GM23338 (cell line): Measurements from ENCODE around the gene PRMT3. TPM values are rescaled to one million over a fixed set of nuclear protein-coding genes. Genes with fewer than 3 reads are reported as not detected.
A peak's percentile ranks its signal among the peaks of the same experiment; 100 is the strongest.

ENCODE experiments used
- ATAC-seq: fragments of 200-7000 bp; cut with Tn5 transposase; 3 replicates; pipeline ENCODE4 v1.9.1; 2020
- DNase-seq: peaks from one replicate; pipeline ENCODE4 v3.0.0-alpha.2; 2015; ENCODE audit warnings: low spot score
- H2AFZ ChIP-seq: fragments of 200-600 bp; sonication (generic); 2 replicates; pipeline ENCODE4 v1.8.0; 2016; ENCODE audit warnings: antibody characterized with exemption, mild to moderate bottlenecking, moderate library complexity
- H3F3A ChIP-seq: fragments of 200-600 bp; sonication (generic); replicated peaks from 2 replicates; pipeline ENCODE4 v1.8.0; 2017; ENCODE audit warnings: antibody characterized with exemption, mixed run types, low read depth
- H3K27ac ChIP-seq: fragments of 200-600 bp; sonication (generic); 2 replicates; pipeline ENCODE4 v1.6.1; 2016; ENCODE audit warnings: low read depth
- H3K27me3 ChIP-seq: fragments of 200-600 bp; sonication (generic); 2 replicates; pipeline ENCODE4 v1.8.0; 2016; ENCODE audit warnings: mild to moderate bottlenecking, mixed run types, moderate library complexity; ENCODE audit not compliant: insufficient read depth
- H3K36me3 ChIP-seq: fragments of 200-600 bp; sonication (generic); 2 replicates; pipeline ENCODE4 v1.8.0; 2016; ENCODE audit warnings: mild to moderate bottlenecking; ENCODE audit not compliant: insufficient read depth
- H3K4me1 ChIP-seq: fragments of 200-600 bp; sonication (generic); 2 replicates; pipeline ENCODE4 v1.8.0; 2016; ENCODE audit warnings: mild to moderate bottlenecking, moderate library complexity; ENCODE audit not compliant: insufficient read depth
- H3K4me2 ChIP-seq: fragments of 200-600 bp; sonication (generic); 2 replicates; pipeline ENCODE4 v1.7.1; 2017; ENCODE audit warnings: mixed run types
- H3K4me3 ChIP-seq: fragments of 200-600 bp; sonication (generic); 2 replicates; pipeline ENCODE4 v1.6.1; 2016; ENCODE audit warnings: mixed run types
- H3K79me2 ChIP-seq: fragments of 200-600 bp; sonication (generic); replicated peaks from 2 replicates; pipeline ENCODE4 v1.8.0; 2017; ENCODE audit warnings: mild to moderate bottlenecking; ENCODE audit not compliant: insufficient read depth
- H3K9me2 ChIP-seq: fragments of 200-600 bp; sonication (generic); 2 replicates; pipeline ENCODE4 v1.8.0; 2017; ENCODE audit not compliant: insufficient read depth
- H4K20me1 ChIP-seq: fragments of 200-600 bp; sonication (generic); replicated peaks from 2 replicates; pipeline ENCODE4 v1.8.0; 2017; ENCODE audit warnings: mild to moderate bottlenecking; ENCODE audit not compliant: insufficient read depth
- H3K27ac Mint-ChIP-seq: 2 replicates; pipeline ENCODE4 v1.8.0; 2020; ENCODE audit warnings: inconsistent platforms, mild to moderate bottlenecking, moderate library complexity, mixed read lengths
- H3K27me3 Mint-ChIP-seq: 3 replicates; pipeline ENCODE4 v1.8.0; 2022; ENCODE audit warnings: low read depth, mild to moderate bottlenecking, moderate library complexity, mixed read lengths, inconsistent platforms; ENCODE audit not compliant: insufficient read depth, poor library complexity
- H3K36me3 Mint-ChIP-seq: 3 replicates; pipeline ENCODE4 v1.8.0; 2021; ENCODE audit warnings: low read depth, mild to moderate bottlenecking, inconsistent platforms, moderate library complexity, mixed read lengths
- H3K4me1 Mint-ChIP-seq: 3 replicates; pipeline ENCODE4 v1.8.0; 2020; ENCODE audit warnings: mild to moderate bottlenecking, inconsistent platforms, mixed read lengths
- H3K4me3 Mint-ChIP-seq: 3 replicates; pipeline ENCODE4 v1.8.0; 2021; ENCODE audit warnings: moderate library complexity, mild to moderate bottlenecking, inconsistent platforms, mixed read lengths
- H3K9me3 Mint-ChIP-seq: 3 replicates; pipeline ENCODE4 v1.8.0; 2020; ENCODE audit warnings: moderate library complexity, mild to moderate bottlenecking, inconsistent platforms, mixed read lengths
- CREB1 ChIP-seq: fragments of 250-450 bp; sonication (Bioruptor Pico); IDR thresholded peaks from 2 replicates; pipeline ENCODE4 v1.5.0; 2020; ENCODE audit warnings: low read depth, mild to moderate bottlenecking, moderate library complexity
- EZH2 ChIP-seq: fragments of 200-600 bp; sonication (generic); IDR thresholded peaks from one replicate; pipeline ENCODE4 v1.8.0; 2017; ENCODE audit warnings: antibody characterized with exemption, mild to moderate bottlenecking, low read depth; ENCODE audit not compliant: unreplicated experiment
- EZH2phosphoT487 ChIP-seq: fragments of 200-600 bp; sonication (generic); IDR thresholded peaks from one replicate; pipeline ENCODE4 v1.8.1; 2018; ENCODE audit warnings: antibody characterized with exemption; ENCODE audit not compliant: unreplicated experiment
- JUNB ChIP-seq: IDR thresholded peaks from one replicate; pipeline ENCODE4 v1.6.1; 2016; ENCODE audit warnings: antibody characterized with exemption; ENCODE audit not compliant: unreplicated experiment
- NANOG ChIP-seq: IDR thresholded peaks from 2 replicates; pipeline ENCODE4 v1.6.1; 2016; ENCODE audit warnings: antibody characterized with exemption, borderline replicate concordance
- POLR2AphosphoS5 ChIP-seq: IDR thresholded peaks from 2 replicates; pipeline ENCODE4 v1.6.1; 2016; ENCODE audit warnings: antibody characterized with exemption, low read depth
- STAT1 ChIP-seq: IDR thresholded peaks from one replicate; pipeline ENCODE4 v1.6.1; 2016; ENCODE audit warnings: antibody characterized with exemption; ENCODE audit not compliant: unreplicated experiment
- ZNF114 ChIP-seq: fragments of 250-450 bp; sonication (Bioruptor Pico); IDR thresholded peaks from 2 replicates; pipeline ENCODE4 v1.5.0; 2020; ENCODE audit warnings: mild to moderate bottlenecking, moderate library complexity
- ZNF331 ChIP-seq: fragments of 250-450 bp; sonication (Bioruptor Pico); IDR thresholded peaks from 2 replicates; pipeline ENCODE4 v1.5.0; 2020; ENCODE audit warnings: low read depth, mild to moderate bottlenecking, moderate library complexity
- polyA plus RNA-seq: library from polyadenylated mRNA; unstranded; fragments of >200 nt; fragmentation: Nextera tagmentation; extraction: Ambion mirVana; gene quantifications from 2 replicates; pipeline ENCODE4 v1.2.1, GENCODE V29; 2016
- total RNA-seq: library from RNA; depleted of rRNA; stranded (reverse); fragments of >200 nt; shearing (Covaris generic); gene quantifications from 2 replicates; pipeline ENCODE4 v1.2.3, GENCODE V29; 2014
- TF ChIP-seq, protein P1 (sequence below): IDR thresholded peaks from one replicate; pipeline ENCODE4 v1.6.1; 2018; ENCODE audit warnings: antibody characterized with exemption; ENCODE audit not compliant: unreplicated experiment
- TF ChIP-seq, protein P2 (sequence below): fragments of 250-450 bp; sonication (Bioruptor Pico); IDR thresholded peaks from 2 replicates; pipeline ENCODE4 v1.5.0; 2020; ENCODE audit warnings: mild to moderate bottlenecking, moderate library complexity
- TF ChIP-seq, protein P3 (sequence below), 2 experiments: fragments of 200-600 bp in 1 of 2; sonication (generic) in 1 of 2; conservative IDR thresholded peaks; 2 replicates each; pipeline versions ENCODE4 v1.5.1 to v1.6.1; 2016 to 2017; ENCODE audit warnings: antibody characterized with exemption in 2 of 2, low read depth in 2 of 2, mild to moderate bottlenecking in 2 of 2, moderate library complexity in 1 of 2
- TF ChIP-seq, protein P4 (sequence below): IDR thresholded peaks from 2 replicates; pipeline ENCODE4 v1.6.1; 2016; ENCODE audit warnings: antibody characterized with exemption

The PRMT3 gene
- total and polyA plus RNA-seq, 2 experiments from 2014 or later, result 19.0 to 35.0 TPM

DNA sequence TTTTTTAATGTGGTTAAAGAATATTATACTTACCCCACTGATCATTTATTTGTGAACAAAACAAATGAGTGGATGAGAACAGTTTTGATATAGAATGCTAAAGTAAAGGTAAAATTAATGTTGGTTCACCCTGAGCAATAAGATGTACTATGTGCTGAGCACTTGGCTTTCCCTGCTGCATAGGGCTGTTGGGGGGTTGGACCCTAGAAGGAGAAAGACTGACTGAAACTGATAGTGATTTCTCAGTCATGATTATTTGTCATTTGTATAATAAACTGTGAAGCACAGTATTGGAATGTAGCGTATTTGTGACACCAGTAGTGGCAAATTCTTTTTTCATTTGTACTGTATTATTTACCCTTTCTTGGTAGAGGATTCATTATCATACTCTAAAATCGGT, 63.3 kb downstream of the PRMT3 start:
- H3K27ac Mint-ChIP-seq, result peak overlapping the region; percentile 55; the same call in 1 of the 2 replicates
- no peaks in the 10 kb centered on the region for H3F3A ChIP-seq
- H3K27me3 ChIP-seq, result no peaks in the 10 kb centered on the region
- no peak overlapping the region for H2AFZ ChIP-seq
- no peaks in the 10 kb centered on the region for H3K4me1 Mint-ChIP-seq
- H3K79me2 ChIP-seq, result no peaks in the 10 kb centered on the region
- DNase-seq, result no peak
- no peak overlapping the region for H3K4me3 ChIP-seq
- no peaks in the 10 kb centered on the region for H3K9me2 ChIP-seq
- TF ChIP-seq POLR2AphosphoS5, result no peak
- TF ChIP-seq STAT1, result no peak
- TF ChIP-seq, protein P1, sequence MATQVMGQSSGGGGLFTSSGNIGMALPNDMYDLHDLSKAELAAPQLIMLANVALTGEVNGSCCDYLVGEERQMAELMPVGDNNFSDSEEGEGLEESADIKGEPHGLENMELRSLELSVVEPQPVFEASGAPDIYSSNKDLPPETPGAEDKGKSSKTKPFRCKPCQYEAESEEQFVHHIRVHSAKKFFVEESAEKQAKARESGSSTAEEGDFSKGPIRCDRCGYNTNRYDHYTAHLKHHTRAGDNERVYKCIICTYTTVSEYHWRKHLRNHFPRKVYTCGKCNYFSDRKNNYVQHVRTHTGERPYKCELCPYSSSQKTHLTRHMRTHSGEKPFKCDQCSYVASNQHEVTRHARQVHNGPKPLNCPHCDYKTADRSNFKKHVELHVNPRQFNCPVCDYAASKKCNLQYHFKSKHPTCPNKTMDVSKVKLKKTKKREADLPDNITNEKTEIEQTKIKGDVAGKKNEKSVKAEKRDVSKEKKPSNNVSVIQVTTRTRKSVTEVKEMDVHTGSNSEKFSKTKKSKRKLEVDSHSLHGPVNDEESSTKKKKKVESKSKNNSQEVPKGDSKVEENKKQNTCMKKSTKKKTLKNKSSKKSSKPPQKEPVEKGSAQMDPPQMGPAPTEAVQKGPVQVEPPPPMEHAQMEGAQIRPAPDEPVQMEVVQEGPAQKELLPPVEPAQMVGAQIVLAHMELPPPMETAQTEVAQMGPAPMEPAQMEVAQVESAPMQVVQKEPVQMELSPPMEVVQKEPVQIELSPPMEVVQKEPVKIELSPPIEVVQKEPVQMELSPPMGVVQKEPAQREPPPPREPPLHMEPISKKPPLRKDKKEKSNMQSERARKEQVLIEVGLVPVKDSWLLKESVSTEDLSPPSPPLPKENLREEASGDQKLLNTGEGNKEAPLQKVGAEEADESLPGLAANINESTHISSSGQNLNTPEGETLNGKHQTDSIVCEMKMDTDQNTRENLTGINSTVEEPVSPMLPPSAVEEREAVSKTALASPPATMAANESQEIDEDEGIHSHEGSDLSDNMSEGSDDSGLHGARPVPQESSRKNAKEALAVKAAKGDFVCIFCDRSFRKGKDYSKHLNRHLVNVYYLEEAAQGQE, result no peak
- TF ChIP-seq ZNF331 (CRISPR knock-in tag), result no peak
- TF ChIP-seq JUNB, result no peak
- TF ChIP-seq NANOG, result no peak
- no peak for TF ChIP-seq EZH2
- no peak for TF ChIP-seq EZH2phosphoT487
- TF ChIP-seq, protein P2, sequence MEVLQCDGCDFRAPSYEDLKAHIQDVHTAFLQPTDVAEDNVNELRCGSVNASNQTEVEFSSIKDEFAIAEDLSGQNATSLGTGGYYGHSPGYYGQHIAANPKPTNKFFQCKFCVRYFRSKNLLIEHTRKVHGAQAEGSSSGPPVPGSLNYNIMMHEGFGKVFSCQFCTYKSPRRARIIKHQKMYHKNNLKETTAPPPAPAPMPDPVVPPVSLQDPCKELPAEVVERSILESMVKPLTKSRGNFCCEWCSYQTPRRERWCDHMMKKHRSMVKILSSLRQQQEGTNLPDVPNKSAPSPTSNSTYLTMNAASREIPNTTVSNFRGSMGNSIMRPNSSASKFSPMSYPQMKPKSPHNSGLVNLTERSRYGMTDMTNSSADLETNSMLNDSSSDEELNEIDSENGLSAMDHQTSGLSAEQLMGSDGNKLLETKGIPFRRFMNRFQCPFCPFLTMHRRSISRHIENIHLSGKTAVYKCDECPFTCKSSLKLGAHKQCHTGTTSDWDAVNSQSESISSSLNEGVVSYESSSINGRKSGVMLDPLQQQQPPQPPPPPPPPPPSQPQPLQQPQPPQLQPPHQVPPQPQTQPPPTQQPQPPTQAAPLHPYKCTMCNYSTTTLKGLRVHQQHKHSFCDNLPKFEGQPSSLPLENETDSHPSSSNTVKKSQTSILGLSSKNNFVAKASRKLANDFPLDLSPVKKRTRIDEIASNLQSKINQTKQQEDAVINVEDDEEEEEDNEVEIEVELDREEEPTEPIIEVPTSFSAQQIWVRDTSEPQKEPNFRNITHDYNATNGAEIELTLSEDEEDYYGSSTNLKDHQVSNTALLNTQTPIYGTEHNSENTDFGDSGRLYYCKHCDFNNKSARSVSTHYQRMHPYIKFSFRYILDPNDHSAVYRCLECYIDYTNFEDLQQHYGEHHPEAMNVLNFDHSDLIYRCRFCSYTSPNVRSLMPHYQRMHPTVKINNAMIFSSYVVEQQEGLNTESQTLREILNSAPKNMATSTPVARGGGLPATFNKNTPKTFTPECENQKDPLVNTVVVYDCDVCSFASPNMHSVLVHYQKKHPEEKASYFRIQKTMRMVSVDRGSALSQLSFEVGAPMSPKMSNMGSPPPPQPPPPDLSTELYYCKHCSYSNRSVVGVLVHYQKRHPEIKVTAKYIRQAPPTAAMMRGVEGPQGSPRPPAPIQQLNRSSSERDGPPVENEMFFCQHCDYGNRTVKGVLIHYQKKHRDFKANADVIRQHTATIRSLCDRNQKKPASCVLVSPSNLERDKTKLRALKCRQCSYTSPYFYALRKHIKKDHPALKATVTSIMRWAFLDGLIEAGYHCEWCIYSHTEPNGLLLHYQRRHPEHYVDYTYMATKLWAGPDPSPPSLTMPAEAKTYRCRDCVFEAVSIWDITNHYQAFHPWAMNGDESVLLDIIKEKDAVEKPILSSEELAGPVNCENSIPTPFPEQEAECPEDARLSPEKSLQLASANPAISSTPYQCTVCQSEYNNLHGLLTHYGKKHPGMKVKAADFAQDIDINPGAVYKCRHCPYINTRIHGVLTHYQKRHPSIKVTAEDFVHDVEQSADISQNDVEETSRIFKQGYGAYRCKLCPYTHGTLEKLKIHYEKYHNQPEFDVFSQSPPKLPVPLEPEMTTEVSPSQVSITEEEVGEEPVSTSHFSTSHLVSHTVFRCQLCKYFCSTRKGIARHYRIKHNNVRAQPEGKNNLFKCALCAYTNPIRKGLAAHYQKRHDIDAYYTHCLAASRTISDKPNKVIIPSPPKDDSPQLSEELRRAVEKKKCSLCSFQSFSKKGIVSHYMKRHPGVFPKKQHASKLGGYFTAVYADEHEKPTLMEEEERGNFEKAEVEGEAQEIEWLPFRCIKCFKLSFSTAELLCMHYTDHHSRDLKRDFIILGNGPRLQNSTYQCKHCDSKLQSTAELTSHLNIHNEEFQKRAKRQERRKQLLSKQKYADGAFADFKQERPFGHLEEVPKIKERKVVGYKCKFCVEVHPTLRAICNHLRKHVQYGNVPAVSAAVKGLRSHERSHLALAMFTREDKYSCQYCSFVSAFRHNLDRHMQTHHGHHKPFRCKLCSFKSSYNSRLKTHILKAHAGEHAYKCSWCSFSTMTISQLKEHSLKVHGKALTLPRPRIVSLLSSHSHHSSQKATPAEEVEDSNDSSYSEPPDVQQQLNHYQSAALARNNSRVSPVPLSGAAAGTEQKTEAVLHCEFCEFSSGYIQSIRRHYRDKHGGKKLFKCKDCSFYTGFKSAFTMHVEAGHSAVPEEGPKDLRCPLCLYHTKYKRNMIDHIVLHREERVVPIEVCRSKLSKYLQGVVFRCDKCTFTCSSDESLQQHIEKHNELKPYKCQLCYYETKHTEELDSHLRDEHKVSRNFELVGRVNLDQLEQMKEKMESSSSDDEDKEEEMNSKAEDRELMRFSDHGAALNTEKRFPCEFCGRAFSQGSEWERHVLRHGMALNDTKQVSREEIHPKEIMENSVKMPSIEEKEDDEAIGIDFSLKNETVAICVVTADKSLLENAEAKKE (CRISPR knock-in tag), result no peak
- no peak for TF ChIP-seq ZNF114 (CRISPR knock-in tag)
- TF ChIP-seq CREB1 (CRISPR knock-in tag), result no peak
- TF ChIP-seq, protein P3, sequence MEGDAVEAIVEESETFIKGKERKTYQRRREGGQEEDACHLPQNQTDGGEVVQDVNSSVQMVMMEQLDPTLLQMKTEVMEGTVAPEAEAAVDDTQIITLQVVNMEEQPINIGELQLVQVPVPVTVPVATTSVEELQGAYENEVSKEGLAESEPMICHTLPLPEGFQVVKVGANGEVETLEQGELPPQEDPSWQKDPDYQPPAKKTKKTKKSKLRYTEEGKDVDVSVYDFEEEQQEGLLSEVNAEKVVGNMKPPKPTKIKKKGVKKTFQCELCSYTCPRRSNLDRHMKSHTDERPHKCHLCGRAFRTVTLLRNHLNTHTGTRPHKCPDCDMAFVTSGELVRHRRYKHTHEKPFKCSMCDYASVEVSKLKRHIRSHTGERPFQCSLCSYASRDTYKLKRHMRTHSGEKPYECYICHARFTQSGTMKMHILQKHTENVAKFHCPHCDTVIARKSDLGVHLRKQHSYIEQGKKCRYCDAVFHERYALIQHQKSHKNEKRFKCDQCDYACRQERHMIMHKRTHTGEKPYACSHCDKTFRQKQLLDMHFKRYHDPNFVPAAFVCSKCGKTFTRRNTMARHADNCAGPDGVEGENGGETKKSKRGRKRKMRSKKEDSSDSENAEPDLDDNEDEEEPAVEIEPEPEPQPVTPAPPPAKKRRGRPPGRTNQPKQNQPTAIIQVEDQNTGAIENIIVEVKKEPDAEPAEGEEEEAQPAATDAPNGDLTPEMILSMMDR (conservative IDR thresholded peaks at IDR 0.05; ENCODE audit: low read depth in 2 of 2), result no peak
- TF ChIP-seq, protein P4, sequence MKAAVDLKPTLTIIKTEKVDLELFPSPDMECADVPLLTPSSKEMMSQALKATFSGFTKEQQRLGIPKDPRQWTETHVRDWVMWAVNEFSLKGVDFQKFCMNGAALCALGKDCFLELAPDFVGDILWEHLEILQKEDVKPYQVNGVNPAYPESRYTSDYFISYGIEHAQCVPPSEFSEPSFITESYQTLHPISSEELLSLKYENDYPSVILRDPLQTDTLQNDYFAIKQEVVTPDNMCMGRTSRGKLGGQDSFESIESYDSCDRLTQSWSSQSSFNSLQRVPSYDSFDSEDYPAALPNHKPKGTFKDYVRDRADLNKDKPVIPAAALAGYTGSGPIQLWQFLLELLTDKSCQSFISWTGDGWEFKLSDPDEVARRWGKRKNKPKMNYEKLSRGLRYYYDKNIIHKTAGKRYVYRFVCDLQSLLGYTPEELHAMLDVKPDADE, result no peak
- no peaks in the 10 kb centered on the region for H3K27me3 Mint-ChIP-seq
- H3K36me3 Mint-ChIP-seq, result no peaks in the 10 kb centered on the region
- H3K9me3 Mint-ChIP-seq, result no peaks in the 10 kb centered on the region
- H3K4me1 ChIP-seq, result no peaks in the 10 kb centered on the region
- no peak overlapping the region for H3K27ac ChIP-seq
- no peak for ATAC-seq
- no peaks in the 10 kb centered on the region for H3K36me3 ChIP-seq
- no peak overlapping the region for H3K4me3 Mint-ChIP-seq
- H4K20me1 ChIP-seq, result no peaks in the 10 kb centered on the region
- no peak overlapping the region for H3K4me2 ChIP-seq
